Measurements from ENCODE around the gene COL13A1.

The COL13A1 gene

DNA sequence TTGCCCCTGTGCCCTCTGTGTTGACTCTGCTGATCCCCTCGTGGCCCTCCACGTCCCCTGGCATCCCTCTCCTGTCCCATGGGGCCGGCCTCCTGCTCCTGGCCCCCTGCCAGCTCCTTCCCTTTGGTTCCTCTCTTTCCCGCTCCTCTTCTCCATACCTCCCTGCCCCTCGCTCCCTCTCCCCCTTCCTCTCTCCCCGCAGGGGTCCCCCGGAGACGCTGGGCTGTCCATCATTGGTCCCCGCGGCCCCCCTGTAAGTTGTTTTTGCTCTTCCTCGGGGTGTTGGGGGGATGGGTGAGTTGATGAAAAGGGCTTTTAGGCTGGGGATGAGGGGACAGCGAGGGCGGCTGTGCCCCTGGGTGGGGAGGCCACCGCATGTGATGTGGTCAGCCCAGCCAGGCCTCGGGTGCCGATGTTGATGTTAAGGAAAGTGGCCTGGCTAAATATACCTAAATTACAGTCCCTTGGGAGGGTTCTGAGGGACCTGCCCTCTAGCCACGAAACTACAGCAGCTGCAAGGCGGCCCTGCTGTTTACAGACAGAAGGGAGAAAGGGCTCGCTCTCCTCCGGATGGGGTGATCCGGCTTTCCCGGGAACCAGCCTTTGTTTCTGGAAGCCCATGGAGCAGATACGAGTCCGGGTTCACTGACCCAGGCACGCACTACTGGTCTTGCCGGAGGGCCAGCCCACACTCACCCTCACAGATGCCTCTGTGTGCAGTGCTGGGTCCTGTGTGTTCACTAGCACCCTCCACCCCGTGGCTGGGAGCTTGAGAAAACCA lies 78.8 kb downstream of the COL13A1 start:
- no peak overlapping the region for H3K4me3 Mint-ChIP-seq
- H3K9me3 Mint-ChIP-seq: no peaks in the 10 kb centered on the region
- no peaks in the 10 kb centered on the region for H3K27me3 Mint-ChIP-seq (ENCODE audit: low read depth)
- no peaks in the 10 kb centered on the region for H3K4me1 Mint-ChIP-seq (ENCODE audit: low read depth)
- H3K27ac Mint-ChIP-seq: no peak overlapping the region
- H3K36me3 Mint-ChIP-seq (ENCODE audit: low read depth): no peaks in the 10 kb centered on the region

GRCh38 chr10:69881202-69881601 lies 79.5 kb downstream of the COL13A1 start:
- no peaks in the 10 kb centered on the region for H3K36me3 Mint-ChIP-seq (ENCODE audit: low read depth)
- H3K27ac Mint-ChIP-seq: no peak overlapping the region
- no peaks in the 10 kb centered on the region for H3K9me3 Mint-ChIP-seq
- no peaks in the 10 kb centered on the region for H3K4me1 Mint-ChIP-seq (ENCODE audit: low read depth)
- H3K27me3 Mint-ChIP-seq (ENCODE audit: low read depth): no peaks in the 10 kb centered on the region
- no peak overlapping the region for H3K4me3 Mint-ChIP-seq

GRCh38 chr10:69883310-69884023 lies 81.8 kb downstream of the COL13A1 start:
- H3K27ac Mint-ChIP-seq: no peak overlapping the region
- no peaks in the 10 kb centered on the region for H3K27me3 Mint-ChIP-seq (ENCODE audit: low read depth)
- no peaks in the 10 kb centered on the region for H3K36me3 Mint-ChIP-seq (ENCODE audit: low read depth)
- no peaks in the 10 kb centered on the region for H3K4me1 Mint-ChIP-seq (ENCODE audit: low read depth)
- no peak overlapping the region for H3K4me3 Mint-ChIP-seq
- no peaks in the 10 kb centered on the region for H3K9me3 Mint-ChIP-seq

- H3K27me3 Mint-ChIP-seq (ENCODE audit: low read depth): no peaks in the 10 kb centered on the region
- H3K4me3 Mint-ChIP-seq: no peak overlapping the region
- H3K4me1 Mint-ChIP-seq (ENCODE audit: low read depth): no peaks in the 10 kb centered on the region
- H3K27ac Mint-ChIP-seq: no peak overlapping the region
- H3K36me3 Mint-ChIP-seq (ENCODE audit: low read depth): no peaks in the 10 kb centered on the region
- H3K9me3 Mint-ChIP-seq: no peaks in the 10 kb centered on the region
Measured at GRCh38 chr10:69884024-69884367, 82.3 kb downstream of the COL13A1 start.

DNA sequence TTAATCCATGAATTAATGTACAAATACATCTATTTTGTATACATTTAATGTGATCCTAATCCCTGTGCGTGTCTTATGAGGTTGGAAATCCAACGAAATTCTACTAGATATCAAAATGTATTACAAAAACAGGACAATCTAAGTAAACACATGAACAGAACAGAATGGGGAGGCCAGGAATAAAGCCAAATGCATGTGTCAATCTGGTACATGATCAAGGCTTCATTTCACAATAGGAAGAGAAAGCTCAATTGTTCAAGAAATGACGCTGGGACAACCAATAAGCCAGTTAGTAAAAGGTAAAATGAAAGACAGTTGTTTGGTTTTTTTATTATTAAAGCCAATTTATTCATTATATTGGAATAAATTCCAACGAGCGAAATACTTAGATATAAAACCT lies 83.0 kb downstream of the COL13A1 start:
- Mint-ChIP-seq H3K27me3 (ENCODE audit: low read depth) (no peaks in the 10 kb centered on the region), H3K9me3 (no peaks in the 10 kb centered on the region), H3K27ac (no peak overlapping the region), H3K4me1 (ENCODE audit: low read depth) (no peaks in the 10 kb centered on the region), H3K36me3 (ENCODE audit: low read depth) (no peaks in the 10 kb centered on the region), H3K4me3 (no peak overlapping the region)

- Mint-ChIP-seq H3K4me3 (no peak overlapping the region), H3K36me3 (ENCODE audit: low read depth) (no peaks in the 10 kb centered on the region), H3K9me3 (no peaks in the 10 kb centered on the region), H3K27me3 (ENCODE audit: low read depth) (no peaks in the 10 kb centered on the region), H3K27ac (no peak overlapping the region), H3K4me1 (ENCODE audit: low read depth) (no peaks in the 10 kb centered on the region)
Measured at GRCh38 chr10:69885379-69886013, 83.8 kb downstream of the COL13A1 start.

GRCh38 chr10:69888882-69889584 lies 87.3 kb downstream of the COL13A1 start:
- no peaks in the 10 kb centered on the region for H3K4me1 Mint-ChIP-seq (ENCODE audit: low read depth)
- H3K36me3 Mint-ChIP-seq (ENCODE audit: low read depth): no peaks in the 10 kb centered on the region
- H3K27me3 Mint-ChIP-seq (ENCODE audit: low read depth): no peaks in the 10 kb centered on the region
- H3K9me3 Mint-ChIP-seq: no peaks in the 10 kb centered on the region
- H3K4me3 Mint-ChIP-seq: no peak overlapping the region
- H3K27ac Mint-ChIP-seq: no peak overlapping the region

DNA sequence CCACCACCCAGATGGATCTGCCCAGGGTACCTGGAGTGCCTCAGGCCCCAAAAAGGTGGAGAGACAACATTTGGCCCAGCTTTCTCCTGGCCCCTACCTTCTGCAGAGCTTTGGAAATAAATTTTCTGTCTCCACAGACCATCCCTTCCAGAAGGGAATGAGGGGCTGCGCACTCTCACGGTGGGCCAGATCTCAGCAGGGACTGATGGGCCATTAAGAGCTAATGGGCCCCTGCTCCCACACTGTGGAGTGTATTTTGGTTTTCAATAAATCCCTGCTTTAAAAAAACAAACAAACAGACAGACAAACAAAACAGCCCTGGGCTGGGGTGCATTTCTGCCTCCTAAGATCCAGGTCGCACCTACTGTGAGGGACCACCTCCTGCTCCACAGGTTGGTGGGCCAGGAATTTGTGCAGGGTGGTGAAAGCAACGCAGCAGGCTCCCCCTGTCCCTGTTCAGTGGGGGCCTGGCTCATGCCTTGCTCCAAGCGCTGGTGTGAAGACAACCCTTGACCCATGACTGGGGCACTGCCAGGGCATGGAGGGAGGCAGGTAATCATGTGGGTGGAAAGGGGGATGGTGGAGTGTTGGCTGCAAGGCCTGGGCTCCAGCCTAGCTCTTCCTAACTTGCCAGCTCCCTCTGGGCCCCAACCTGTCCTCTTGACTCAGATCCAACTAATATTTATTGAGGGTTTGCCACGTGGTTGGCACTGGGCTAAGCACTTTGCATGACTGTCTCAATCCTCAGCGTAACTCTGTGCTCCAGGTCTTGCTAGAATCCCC lies 88.5 kb downstream of the COL13A1 start:
- Mint-ChIP-seq H3K4me3 (no peak overlapping the region), H3K27ac (no peak overlapping the region), H3K9me3 (no peaks in the 10 kb centered on the region), H3K4me1 (ENCODE audit: low read depth) (no peaks in the 10 kb centered on the region), H3K36me3 (ENCODE audit: low read depth) (no peaks in the 10 kb centered on the region), H3K27me3 (ENCODE audit: low read depth) (no peaks in the 10 kb centered on the region)

DNA sequence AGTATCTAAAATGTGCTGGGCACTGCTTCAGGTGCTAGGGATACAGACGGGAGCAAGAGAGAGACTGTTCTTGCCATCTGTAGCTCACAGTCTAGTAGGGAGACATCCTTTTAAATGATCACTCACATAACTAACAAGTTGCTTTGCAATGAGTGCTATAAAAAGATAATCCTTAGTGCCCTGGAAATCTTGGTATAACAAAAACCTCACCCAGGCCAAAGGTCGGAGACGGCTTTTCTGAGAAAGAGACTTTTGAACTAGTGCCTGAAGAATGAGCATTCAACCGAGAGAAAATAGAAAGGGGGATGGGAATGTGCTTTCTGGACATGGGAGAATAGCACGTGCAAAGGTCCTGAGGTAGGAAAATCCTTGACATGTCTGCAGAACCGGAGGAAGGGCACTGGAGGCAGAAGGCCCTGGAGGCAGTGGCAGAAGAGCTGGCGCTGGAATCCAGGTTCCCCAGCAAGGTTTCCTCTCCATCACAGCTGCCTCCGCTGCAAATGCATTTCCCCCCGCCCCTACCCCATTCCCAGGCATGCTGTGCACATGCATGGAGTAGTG lies 89.4 kb downstream of the COL13A1 start:
- no peaks in the 10 kb centered on the region for H3K36me3 Mint-ChIP-seq (ENCODE audit: low read depth)
- H3K4me3 Mint-ChIP-seq: no peak overlapping the region
- H3K9me3 Mint-ChIP-seq: no peaks in the 10 kb centered on the region
- no peak overlapping the region for H3K27ac Mint-ChIP-seq
- H3K27me3 Mint-ChIP-seq (ENCODE audit: low read depth): no peaks in the 10 kb centered on the region
- H3K4me1 Mint-ChIP-seq (ENCODE audit: low read depth): no peaks in the 10 kb centered on the region

GRCh38 chr10:69892406-69892805 lies 90.7 kb downstream of the COL13A1 start:
- H3K36me3 Mint-ChIP-seq (ENCODE audit: low read depth): no peaks in the 10 kb centered on the region
- no peaks in the 10 kb centered on the region for H3K9me3 Mint-ChIP-seq
- H3K27me3 Mint-ChIP-seq (ENCODE audit: low read depth): no peaks in the 10 kb centered on the region
- H3K27ac Mint-ChIP-seq: no peak overlapping the region
- no peak overlapping the region for H3K4me3 Mint-ChIP-seq
- H3K4me1 Mint-ChIP-seq (ENCODE audit: low read depth): no peaks in the 10 kb centered on the region

GRCh38 chr10:69892816-69893215 lies 91.1 kb downstream of the COL13A1 start:
- Mint-ChIP-seq H3K27ac (no peak overlapping the region), H3K9me3 (no peaks in the 10 kb centered on the region), H3K4me3 (no peak overlapping the region), H3K36me3 (ENCODE audit: low read depth) (no peaks in the 10 kb centered on the region), H3K4me1 (ENCODE audit: low read depth) (no peaks in the 10 kb centered on the region), H3K27me3 (ENCODE audit: low read depth) (no peaks in the 10 kb centered on the region)

DNA sequence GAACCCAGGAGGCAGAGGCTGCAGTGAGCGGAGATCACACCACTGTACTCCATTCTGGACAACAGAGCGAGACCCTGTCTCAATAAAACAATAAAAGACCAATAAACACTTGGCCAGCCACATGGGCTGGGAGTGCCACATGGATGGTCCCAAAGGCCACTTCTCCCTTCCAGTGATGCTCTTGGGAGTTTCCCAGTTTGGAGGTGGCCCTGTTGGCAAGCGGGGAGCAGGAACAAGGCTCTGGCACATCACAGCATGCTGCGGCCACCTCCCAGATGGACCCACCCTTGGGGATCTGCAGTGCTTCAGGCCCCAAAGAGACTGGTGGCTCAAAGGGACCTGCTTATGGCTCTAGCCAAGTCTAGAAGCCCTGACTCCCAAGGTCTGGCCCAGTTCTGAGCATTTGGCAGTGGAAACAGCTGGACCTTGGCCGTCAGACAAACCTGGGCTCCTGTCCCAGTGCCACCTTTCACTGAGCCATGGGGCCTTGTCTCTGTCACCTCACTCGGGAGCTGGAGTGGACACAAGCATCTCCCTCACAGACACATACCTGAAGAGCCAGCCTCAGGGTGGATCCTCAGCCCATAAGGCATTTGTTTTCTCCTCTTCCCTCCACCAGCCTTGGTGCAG lies 91.7 kb downstream of the COL13A1 start:
- H3K36me3 Mint-ChIP-seq (ENCODE audit: low read depth): no peaks in the 10 kb centered on the region
- H3K27me3 Mint-ChIP-seq (ENCODE audit: low read depth): no peaks in the 10 kb centered on the region
- no peak overlapping the region for H3K4me3 Mint-ChIP-seq
- H3K9me3 Mint-ChIP-seq: no peaks in the 10 kb centered on the region
- no peaks in the 10 kb centered on the region for H3K4me1 Mint-ChIP-seq (ENCODE audit: low read depth)
- H3K27ac Mint-ChIP-seq: no peak overlapping the region

DNA sequence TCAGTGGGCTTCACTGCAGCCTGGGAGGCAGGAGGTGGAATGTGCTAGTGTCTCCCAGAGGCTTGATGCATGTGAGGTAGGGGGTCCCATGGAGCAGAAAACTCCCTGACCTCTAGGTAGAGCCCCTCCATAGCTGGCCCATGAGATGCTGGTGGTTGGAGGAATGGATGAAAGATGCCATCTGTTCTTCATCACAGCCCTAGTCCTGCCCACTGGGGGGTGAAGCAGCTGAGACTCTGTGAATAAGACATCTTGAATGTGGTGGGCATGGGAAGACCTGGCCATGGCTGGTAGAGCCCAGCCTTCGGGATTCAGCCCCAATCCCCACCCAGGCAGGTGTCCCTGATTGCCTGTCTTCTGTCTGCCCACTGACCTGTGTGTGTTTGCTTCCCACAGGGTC lies 92.5 kb downstream of the COL13A1 start:
- Mint-ChIP-seq H3K4me3 (no peak overlapping the region), H3K4me1 (ENCODE audit: low read depth) (no peaks in the 10 kb centered on the region), H3K27ac (no peak overlapping the region), H3K27me3 (ENCODE audit: low read depth) (no peaks in the 10 kb centered on the region), H3K36me3 (ENCODE audit: low read depth) (no peaks in the 10 kb centered on the region), H3K9me3 (no peaks in the 10 kb centered on the region)

Measured in T-helper 1 cell treated with Interleukin-12 subunit alpha and Interleukin-12 subunit beta and Interleukin-4 antibody, amounts not matched to agents 30 μg/mL and 1 μg/mL, for 36 hours (primary cell).